HG02840 (cell line): Measurements from ENCODE around the gene ADCY4.

Experiments
- ATAC-seq: cut with Tn5 transposase; IDR thresholded peaks from one replicate; pipeline ENCODE4 v1.9.1; 2021; ENCODE audit warnings: mild to moderate bottlenecking, moderate library complexity, moderate number of reproducible peaks; ENCODE audit not compliant: unreplicated experiment, low FRiP score

The ADCY4 gene

DNA sequence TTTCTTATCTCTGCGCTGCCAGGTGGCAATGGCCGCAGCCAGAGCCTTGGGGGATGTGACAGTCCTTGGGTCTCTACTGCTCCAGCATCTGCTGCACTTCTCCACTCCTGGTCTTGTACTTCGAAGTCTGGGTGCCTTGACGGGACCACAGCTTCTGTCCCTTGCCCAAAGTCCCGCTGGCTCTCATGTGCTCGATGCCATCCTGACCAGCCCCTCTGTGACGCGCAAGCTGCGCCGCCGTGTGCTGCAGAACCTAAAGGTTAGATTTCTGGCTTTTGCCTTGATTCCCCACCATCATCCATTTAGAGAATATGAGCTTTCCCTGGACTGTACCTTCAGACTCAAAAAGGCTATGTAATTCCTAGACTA, 30.9 kb downstream of the ADCY4 start:
- ATAC-seq = no peak

DNA sequence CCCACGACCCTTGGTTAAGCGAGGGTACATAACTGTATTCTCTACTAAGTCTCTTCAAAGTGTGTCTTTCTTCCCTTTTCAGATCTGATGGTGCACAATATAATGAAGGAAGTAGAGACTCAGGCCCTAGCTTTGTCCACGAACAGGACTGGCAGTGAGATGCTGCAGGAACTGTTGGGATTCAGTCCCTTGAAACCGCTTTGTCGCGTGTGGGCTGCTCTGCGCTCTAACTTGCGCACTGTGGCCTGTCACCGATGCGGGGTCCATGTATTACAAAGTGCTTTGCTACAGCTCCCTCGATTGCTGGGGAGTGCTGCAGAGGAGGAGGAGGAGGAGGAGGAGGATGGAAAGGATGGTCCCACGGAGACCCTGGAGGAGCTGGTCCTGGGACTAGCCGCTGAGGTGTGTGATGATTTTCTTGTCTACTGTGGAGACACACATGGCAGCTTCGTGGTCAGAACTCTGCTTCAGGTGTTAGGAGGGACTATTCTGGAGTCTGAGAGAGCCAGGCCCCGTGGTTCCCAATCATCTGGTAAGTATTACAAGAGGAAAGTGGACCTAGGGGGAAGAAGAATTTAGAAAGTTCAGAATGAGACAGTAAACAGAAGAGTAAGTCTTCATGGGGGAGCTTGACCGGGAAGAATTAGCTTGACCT, 34.4 kb downstream of the ADCY4 start:
- no peak for ATAC-seq

DNA sequence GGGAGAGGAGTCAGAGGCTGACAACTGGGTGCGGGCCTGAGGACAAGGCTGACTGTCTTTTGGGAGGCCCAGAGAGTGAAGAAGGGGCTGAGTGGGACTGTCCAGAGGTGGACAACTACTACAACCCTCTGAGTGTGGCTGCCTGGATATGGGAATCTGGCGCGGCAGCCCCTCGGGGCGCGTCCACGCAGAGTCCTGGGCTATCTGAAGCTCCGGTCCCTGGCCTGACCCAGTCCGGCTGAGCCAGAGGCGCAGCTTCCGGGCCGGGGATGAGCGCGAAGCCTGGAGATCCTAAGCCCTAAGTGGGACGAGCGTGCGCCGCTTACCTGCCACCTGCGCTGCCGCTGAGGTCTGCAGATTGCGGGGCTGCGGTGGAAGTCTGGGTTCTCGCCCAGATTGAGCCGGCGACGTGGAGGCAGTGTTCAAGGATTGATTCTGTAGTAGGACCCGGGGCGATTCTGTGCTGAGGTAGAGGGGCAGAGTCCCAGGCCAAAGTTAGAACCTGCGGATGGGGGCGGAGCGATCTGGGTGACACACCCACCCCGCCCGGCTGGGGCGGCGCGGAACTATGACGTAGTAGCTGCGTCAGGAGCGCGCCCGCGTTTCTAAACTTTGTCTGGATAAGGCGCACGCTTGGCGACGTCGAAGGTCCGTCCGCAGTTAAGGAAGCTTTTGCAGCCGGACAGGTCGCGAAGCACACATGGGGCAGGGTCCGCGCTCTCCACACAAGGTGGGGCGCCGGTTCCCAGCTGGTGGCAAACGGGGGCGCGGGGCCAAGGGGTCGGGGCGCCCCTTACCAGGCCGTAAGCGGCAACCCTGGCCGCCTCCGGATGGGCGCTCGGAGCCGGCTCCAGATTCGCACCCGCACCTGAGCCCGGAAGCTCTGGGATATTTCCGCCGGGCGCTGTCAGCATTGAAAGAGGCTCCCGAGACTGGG, 35.3 kb downstream of the ADCY4 start, which contains the start of the genes DHRS1 and NOP9:
Gene DHRS1, minus strand, starts transcription at position 526 of the 937 bp plus-strand sequence. CDS start 674 bp downstream, outside the sequence.
Gene NOP9, plus strand, starts transcription at position 596 of the 937 bp plus-strand sequence. Its CDS starts 105 bp downstream, at position 701.
- ATAC-seq = peak; percentile 77

DNA sequence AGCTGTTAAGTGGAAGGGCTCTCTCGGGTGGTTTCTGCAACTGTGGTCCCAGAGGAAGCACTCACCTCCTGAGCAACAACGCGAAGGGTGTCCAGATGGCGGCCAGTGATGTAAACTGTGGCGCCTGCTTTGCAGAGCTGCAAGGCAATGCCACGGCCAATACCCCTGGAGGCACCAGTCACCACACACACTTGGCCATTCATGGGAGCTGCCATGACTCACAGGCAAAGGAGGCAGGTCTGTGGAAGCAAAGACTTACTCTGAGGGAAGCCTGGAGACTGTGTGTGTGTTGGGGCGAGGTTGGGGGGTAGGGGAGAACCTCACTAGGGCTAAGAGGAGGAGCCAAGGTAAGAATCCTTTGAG, 36.0 kb downstream of the ADCY4 start:
- ATAC-seq = no peak

DNA sequence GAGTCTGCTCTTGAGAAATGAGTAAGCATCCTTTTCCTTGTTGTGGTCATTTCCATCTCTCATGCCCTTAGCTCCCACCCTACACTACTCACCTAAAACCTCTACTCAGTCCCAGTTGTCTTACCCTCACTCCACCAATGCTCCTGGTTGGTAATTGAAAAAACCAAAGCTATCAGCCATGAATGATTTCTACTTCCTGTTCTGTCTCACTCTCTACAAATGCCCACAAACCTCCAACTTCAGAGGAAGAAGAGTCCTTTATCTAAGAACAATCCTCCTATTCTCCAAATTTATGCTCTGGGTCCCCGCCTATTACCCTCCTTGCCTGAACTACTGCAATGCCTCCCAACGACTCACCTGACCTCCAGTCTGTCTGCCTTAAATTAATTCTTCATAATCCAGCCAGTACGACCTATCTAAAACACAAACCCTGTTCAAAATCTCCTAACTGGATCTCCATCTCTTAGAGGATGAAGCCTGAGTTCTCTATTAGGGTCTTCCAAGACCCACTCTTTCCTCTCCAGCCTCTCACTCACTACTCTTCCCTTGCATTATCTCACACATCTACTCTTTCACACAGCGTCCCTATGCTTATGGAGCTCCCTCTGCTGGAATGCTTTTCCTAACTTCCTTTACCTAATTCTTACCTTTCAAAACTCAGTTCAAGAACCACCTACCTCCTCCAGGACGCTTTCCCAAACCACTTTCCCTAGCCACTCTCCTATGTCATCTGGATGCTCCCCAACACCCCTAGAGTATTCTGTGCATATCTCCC, 37.5 kb downstream of the ADCY4 start:
- ATAC-seq = peak; percentile 3

DNA sequence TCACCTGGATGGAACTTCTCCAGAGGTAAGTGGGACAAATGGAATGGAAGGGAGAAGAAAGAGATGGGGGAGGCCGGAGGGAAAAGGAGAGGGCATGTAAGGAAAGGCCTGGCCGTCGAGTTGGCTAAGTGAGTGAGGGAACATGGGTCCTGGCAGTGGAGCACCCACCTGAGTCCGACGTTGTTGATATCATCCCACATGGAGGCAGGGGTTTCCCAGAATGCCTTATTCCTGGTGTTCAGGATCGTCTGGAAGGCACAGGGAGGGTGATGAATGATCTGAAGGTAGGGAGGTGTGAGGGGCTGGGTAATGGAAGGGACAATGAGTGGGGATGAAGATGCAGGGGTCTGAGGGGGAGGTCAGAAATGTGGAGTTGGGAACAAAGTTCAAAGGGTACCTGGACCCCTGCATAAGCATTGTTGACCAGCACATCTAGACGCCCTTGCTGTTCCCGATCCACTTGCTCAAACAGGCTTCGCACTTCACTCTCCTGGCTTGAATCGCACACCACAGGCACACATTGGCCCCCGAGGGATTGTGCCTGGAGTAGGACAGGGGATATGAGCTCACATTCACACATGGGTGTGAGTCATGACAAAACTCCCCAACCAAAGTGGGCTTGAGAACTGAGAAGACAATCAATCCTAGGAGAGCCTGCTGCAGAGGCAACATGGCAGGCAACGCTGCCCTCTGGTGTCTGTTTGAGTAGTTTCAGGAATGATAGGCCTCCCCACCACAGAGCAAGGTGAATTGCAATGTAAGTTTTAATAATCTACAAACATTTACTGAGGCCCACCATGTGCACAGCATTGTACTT, 38.3 kb downstream of the ADCY4 start:
- peak; percentile 42 for ATAC-seq

DNA sequence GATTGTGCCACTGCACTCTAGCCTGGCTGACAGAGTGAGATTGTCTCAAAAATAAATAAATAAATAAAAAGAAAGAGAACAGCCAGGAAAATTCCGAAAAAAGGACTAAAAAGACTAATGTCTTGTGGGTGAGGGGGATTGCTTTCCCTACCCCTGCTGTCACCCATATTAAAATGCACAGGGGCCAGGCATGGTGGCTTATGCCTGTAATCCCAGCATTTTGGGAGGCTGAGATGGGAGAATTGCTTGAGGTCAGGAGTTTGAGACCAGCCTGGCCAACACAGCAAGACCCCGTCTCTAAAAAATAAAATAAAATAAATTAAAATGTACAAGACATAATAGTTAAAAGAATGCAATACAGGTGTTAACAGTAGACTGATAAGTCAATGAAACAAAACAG, 41.3 kb downstream of the ADCY4 start:
- no peak for ATAC-seq

DNA sequence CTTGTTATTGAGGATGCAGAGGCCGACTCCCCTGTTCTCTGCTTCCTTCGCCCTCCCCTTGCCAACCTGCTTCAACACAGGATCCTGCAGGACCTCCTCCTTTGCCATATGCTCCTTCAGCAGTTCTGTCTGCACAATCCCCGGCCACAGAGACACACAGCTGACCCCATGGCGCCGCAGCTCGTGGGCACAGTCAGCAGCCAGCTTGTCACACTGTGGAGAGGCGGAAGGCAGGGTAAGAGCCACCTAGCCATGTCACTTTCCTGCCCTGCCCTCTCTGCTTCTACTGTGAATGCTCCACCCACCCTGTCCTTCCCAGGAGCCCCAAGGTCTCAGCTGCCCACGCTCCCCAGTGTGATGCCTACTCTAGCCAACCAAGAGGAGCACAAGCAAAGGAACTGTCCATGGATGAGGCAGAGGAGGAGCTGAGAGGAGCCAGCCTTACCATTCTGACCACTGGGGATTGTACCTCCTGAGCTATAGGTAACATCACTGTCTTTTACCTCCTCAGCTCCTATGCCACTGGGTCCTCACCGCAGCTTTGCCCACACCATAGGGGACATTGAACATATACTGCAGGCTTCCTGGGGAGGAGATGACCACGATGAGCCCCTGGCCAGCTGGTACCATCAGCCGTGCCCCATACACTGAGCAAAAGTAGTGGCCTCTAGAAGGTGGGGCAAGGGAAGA, 42.6 kb downstream of the ADCY4 start:
- ATAC-seq = no peak

DNA sequence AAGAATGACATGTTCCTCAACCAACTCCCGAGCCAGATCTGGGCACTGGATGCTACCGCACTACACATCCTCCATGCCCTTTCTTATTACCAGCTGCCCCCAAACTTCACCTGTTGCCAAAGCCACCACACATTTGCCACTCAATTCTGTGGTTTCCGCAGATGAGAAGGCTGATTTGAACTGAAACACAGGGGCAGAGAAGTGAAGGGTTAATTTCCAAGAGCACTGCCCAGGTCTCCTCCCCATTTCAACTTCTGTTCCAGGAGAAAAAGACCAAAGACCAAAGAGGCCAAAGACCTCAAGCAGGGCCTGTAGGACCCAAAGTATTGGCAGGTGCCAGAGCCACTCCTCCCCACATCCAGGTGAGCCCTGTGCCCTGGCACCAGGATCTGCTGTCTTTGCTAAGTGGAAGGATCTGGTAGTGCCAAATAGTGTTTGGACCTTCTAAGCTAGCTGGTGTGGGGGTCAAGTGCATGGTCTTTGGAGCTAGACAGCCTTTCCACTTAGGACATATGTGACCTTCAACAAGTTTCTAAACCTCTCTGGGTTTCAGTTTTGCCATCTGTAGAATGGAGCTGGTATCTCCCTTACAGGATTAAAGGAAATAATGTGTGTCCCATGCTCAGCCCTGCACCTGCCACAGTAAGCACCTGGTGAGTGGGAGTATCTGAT, 43.3 kb downstream of the ADCY4 start:
- ATAC-seq = no peak

DNA sequence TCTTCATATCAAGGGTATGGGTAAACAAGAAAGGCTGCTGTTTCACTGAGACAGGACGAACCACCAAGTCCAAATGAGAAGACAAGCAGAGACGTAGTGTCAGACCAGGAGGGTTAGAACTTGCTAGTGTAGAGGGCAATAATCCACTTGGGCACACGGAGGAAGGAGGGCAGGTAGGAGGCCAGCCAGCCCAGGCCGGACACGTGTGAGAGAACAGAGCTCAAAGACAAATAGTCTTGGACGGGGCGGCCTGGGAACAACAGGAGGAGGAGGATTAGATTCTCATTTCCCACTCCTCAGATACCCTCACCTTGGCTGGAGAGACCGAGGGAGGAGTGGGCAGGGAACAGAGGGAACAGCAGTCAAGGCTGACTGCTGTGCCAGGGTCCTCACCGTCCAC, 44.1 kb downstream of the ADCY4 start:
- no peak for ATAC-seq

DNA sequence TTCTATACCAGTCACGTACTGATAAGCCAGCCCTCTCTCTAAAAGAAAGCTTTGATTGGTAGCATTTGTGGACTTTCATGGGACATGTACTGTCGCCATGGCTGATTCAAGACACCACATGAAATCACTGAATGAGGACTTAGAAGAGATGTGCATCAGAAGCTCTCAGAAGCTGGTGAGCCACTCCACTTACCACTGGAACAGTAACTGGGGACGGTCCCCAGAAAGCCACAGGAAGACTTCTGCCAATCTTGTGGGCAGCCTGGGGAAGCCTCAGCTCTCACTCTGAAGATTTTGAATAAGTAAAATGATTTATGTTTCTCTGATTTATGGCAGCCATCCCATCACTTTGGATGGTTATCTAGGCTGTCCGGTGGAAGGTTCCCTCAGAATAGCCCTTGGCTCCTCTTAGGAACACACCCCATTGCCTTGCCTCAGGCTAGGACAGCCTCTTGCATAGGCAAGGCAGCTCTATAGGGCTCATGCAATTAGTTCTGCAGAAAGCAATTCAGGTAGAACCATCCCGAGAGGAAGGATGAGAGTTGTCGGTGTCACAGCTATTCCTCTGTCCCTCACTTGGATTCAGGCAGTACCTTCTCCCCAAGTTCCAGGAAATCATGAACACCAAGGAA, 45.1 kb downstream of the ADCY4 start:
- no peak for ATAC-seq

DNA sequence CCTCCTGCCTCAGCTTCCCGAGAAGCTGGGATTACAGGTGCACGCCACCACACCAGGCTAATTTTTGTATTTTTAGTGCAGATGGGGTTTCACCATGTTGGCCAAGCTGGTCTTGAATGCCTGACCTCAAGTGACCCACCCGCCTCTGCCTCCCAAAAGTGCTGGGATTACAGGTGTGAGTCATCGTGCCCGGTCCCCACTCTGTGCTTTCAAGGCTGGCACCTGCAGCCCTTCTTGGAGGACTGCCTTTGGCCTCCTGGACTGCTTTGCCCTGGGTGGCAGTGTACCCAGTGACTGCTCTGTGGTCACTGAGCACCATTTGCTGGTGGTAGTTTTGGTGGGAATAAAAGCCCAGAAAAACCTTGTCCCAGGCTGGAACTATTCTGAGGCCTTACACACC, 47.9 kb downstream of the ADCY4 start:
- no peak for ATAC-seq

DNA sequence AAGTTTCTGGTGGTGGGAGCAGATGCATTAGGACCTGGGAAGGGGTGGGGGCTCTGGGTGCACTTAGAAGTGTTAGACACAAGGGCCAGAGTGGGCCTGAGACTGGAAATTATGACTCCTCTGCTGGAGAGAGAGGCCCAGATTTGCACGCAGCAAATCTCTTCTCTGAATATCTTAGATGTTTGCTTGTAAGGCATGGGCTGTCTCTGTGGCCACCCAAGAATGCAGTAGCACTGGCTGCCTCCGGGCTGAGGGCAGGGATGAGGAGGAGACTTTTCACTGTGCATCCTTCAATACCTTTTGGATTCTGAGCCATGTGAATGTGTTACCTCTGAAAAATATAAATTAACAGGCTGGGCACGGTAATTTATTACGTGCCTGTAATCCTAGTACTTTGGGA, 49.5 kb downstream of the ADCY4 start:
- no peak for ATAC-seq

DNA sequence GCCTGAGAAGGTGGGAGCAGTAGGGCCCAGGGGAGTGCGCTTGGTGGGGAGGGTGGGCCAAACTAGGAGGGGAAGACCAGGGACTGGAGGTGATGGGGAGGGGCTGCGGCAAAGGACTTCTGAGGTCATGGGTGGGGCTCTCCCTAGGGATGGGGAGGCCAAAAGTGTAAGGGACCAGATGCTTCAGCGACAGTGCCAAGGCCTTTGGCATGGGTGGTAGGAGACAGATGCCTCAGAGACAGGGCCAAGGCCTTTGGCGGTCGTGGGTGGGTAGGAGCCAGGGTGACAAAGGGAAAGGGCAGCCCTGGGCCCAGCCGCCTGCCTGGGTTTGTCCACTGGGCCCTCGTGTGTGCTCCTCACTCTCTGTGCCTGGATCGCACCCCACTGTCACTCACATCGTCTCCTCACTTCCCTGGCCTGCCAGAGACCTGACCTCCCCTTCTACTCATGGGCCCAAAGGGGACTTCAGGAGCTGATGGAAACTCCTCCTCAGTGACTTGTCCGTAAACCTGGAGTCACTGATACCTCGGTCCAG, 50.3 kb downstream of the ADCY4 start:
- no peak for ATAC-seq

DNA sequence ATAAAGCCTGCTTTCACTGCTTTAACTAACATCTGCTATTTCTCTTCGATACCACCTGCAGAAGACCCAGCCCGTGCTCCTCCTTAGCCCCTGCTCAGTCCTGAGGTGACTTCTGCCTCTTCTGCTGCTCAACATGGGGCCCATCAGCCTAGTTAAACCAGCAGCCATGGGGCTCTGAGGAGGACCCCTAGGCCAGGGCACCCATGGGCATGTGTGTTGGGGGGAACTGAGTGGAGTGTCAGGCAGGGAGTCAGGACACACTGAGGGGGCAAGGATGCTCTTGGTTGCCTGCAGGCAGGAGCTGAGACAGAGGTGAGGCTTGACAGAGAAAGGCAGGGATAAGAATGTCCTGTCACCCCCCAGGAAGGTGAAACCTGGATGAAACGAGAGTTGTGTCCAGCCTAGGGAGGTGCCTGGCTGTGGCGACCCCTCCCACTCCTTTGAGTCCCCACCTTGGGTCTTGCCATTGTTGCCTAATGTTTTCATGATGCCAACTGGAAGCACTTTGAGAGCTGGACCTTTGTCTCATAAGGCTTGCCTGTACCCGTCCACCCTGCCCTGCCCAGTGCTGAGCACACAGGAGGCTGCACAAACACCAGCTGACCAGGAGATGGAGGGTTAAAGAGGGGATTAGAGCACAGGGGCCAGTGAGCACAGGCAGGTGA, 50.9 kb downstream of the ADCY4 start:
- no peak for ATAC-seq

DNA sequence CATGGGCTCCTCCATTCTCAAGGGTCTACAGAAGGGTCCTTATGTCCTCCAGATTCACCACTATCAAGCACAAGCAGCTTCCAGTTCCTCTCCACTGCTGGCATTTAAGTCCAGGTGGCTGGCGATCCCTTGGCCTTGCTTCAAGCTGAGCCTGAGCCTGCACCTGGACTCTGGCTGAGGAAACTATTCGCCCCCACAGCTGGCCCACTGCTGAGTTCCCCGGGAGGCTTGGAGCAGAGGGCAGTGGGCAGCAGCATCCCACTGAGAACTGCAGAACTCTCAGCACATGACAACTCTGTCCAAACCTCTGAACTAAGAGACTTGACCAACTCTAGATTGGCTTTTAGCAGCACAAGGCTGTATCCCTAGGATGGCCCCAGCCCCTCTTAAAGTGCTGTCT, 52.1 kb downstream of the ADCY4 start:
- no peak for ATAC-seq

DNA sequence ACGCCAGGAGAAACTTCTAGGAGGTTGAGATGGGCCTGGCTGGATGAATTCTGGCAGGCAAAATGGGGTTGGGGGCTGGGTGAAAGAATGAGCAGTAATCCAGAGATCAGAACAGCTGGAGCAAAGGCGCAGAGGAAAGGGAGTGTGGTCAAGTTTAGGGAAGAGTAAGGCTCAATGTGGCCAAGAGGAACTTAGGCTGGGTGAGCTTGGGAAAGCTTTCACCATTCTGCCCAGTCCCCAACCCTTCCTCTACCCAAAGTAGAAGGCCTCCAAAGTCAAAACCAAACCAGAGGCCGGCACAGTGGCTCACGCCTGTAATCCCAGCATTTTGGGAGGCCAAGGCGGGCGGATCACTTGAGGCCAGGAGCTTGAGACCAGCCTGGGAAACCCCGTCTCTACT, 53.2 kb downstream of the ADCY4 start:
- no peak for ATAC-seq
